ENCODE data around the gene TDRD10.

GRCh38 chr1:154514066-154514553 is 12.1 kb downstream of the TDRD10 start:
- TF ChIP-seq CTCF (IDR thresholded peaks at IDR 0.05) (no peak), POLR2A (IDR thresholded peaks at IDR 0.05; ENCODE audit: low read depth) (no peak), POLR2AphosphoS5 (IDR thresholded peaks at IDR 0.05) (no peak), EP300 (IDR thresholded peaks at IDR 0.05) (no peak)

Data from esophagus muscularis mucosa (tissue), 4 donors.